OCI-LY1 (cell line): Measurements from ENCODE around the gene WBP2.

Experiments used
- EZH2 ChIP-seq: fragments of 200-600 bp; sonication (generic), shearing (Covaris generic); IDR thresholded peaks from 2 replicates; pipeline ENCODE4 v1.8.0; 2017; ENCODE audit warnings: borderline replicate concordance, mixed run types, mild to moderate bottlenecking, antibody characterized with exemption, low read length, moderate library complexity, mixed read lengths
- TF ChIP-seq, protein P1 (sequence below): fragments of 200-600 bp; sonication (generic), shearing (Covaris generic); IDR thresholded peaks from 2 replicates; pipeline ENCODE4 v1.5.1; 2017; ENCODE audit warnings: mild to moderate bottlenecking, antibody characterized with exemption, low read length, moderate library complexity, mixed read lengths

DNA sequence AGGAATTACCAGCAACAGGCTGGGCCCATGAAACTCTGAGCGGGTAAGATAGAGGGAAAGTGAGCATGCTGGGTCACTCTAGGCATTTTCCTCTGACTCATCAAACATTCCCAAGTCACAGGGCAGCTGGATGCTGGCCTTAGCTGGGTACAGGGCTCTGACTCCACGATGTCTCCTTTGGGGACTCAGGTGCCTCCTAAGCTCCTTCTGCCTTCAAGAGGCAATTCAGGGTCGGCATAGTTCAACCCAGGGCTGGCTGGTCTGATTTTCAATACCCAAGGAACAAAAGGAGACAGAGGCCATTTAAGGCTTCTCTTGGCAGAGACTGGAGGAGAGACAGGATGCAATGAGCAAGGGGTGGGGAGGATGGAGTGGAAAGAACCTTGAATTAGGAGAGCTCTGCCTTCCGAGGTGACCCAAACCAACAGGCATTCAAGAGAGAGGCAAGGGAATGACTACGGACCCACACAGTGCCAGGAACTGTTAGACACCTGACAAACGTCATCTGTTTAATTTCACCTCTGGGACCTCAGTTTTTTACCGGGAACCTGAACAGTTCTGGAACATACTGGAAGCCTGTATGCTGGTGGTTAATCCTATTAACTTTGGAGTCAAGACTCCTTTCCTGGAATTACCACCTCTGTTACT lies 910 bp downstream of the WBP2 start:
- TF ChIP-seq, protein P1, sequence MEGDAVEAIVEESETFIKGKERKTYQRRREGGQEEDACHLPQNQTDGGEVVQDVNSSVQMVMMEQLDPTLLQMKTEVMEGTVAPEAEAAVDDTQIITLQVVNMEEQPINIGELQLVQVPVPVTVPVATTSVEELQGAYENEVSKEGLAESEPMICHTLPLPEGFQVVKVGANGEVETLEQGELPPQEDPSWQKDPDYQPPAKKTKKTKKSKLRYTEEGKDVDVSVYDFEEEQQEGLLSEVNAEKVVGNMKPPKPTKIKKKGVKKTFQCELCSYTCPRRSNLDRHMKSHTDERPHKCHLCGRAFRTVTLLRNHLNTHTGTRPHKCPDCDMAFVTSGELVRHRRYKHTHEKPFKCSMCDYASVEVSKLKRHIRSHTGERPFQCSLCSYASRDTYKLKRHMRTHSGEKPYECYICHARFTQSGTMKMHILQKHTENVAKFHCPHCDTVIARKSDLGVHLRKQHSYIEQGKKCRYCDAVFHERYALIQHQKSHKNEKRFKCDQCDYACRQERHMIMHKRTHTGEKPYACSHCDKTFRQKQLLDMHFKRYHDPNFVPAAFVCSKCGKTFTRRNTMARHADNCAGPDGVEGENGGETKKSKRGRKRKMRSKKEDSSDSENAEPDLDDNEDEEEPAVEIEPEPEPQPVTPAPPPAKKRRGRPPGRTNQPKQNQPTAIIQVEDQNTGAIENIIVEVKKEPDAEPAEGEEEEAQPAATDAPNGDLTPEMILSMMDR, result no peak
- no peak for TF ChIP-seq EZH2
